Uterus (tissue), 4 donors: ENCODE measurements around the gene ZNF624. TPM values are rescaled to one million over a fixed set of nuclear protein-coding genes. Genes with fewer than 3 reads are reported as not detected.
"Not testable (repeated sequence)": the region's sequence is repeated elsewhere in the genome, so short reads cannot be mapped to it uniquely, and the experiment has no call there.

ENCODE experiments used
- DNase-seq, 2 donors: peaks; one replicate each; pipeline ENCODE4 v3.0.0-alpha.2; 2019 to 2020
- H3K27ac ChIP-seq, 2 donors: fragments of 200-600 bp; sonication (generic); 1 replicate in 1 of 2; 2 replicates in 1 of 2; pipeline ENCODE4 v1.5.1; 2016 to 2018
- H3K27me3 ChIP-seq, 2 donors: fragments of 200-600 bp; sonication (generic); one replicate each; pipeline ENCODE4 v1.5.1; 2018 to 2019; ENCODE audit warnings: control low read depth in 1 of 2
- H3K36me3 ChIP-seq, 2 donors: fragments of 200-600 bp; sonication (generic); one replicate each; pipeline ENCODE4 v1.5.1; 2019; ENCODE audit warnings: control low read depth in 1 of 2
- H3K4me1 ChIP-seq, 2 donors: fragments of 200-600 bp; sonication (generic); one replicate each; pipeline ENCODE4 v1.5.1; 2018 to 2019; ENCODE audit warnings: control low read depth in 1 of 2
- H3K4me3 ChIP-seq, 2 donors: fragments of 200-600 bp; sonication (generic); 1 replicate in 1 of 2; 2 replicates in 1 of 2; pipeline ENCODE4 v1.5.1; 2018 to 2019; ENCODE audit warnings: mild to moderate bottlenecking in 1 of 2
- H3K9me3 ChIP-seq, 2 donors: fragments of 200-600 bp; sonication (generic); one replicate each; pipeline ENCODE4 v1.5.1; 2019; ENCODE audit warnings: control low read depth in 1 of 2
- CTCF ChIP-seq, 4 experiments: fragments of 200-600 bp in 2 of 4; fragments of 450-650 bp in 2 of 4; sonication (generic) in 2 of 4; IDR thresholded peaks; one replicate each; pipeline ENCODE4 v1.5.1; 2016 to 2019; ENCODE audit warnings: antibody characterized with exemption in 4 of 4, mild to moderate bottlenecking in 2 of 4, moderate library complexity in 1 of 4
- POLR2A ChIP-seq, 2 donors: fragments of 450-650 bp; IDR thresholded peaks; one replicate each; pipeline ENCODE4 v1.6.1; 2016; ENCODE audit warnings: antibody characterized with exemption in 2 of 2, mild to moderate bottlenecking in 1 of 2, moderate library complexity in 1 of 2
- intact Hi-C: fragments of 100-400 bp; cut with DNase I; formaldehyde crosslinking; loops from one replicate; pipeline ENCODE4 v1.15.1; 2023; ENCODE audit warnings: low total_unique reads
- total RNA-seq, 4 donors: library from RNA; depleted of rRNA in 3 of 4; stranded (reverse); fragments of >200 nt in 3 of 4; gene quantifications; one replicate each; pipeline versions ENCODE4 v1.1.0 to v1.2.4, GENCODE V29; 2014 to 2023
- donor health status: DM: yes; HTN: yes; CAD: no.

The ZNF624 gene
- total RNA-seq = 10 to 100 TPM in 1 of 4 donors, 1 to 10 TPM in 3; 2.4 to 28.0 (median 5.5) TPM

GRCh38 chr17:16653367-16654041, at the start of gene ZNF624:
ZNF624 (minus strand) TSS chr17:16653850.
- H3K4me3 ChIP-seq = peak within 1 kb of the TSS; percentile 58 to 72
- intact Hi-C loops = no loop called here
- H3K9me3 ChIP-seq = no peaks in the 10 kb centered on the region
- no peaks in the 10 kb centered on the region for H3K27me3 ChIP-seq
- DNase-seq = peak; percentile 94 to 97
- TF ChIP-seq CTCF (IDR thresholded peaks at IDR 0.05) = peak in 1 of 4 experiments; percentile 33
- peak; percentile 61 to 74 for TF ChIP-seq POLR2A (IDR thresholded peaks at IDR 0.05)
- no peaks in the 10 kb centered on the region for H3K36me3 ChIP-seq
- H3K4me1 ChIP-seq = no peaks in the 10 kb centered on the region
- H3K27ac ChIP-seq = peak within 1 kb of the TSS; percentile 91 to 94

GRCh38 chr17:16697603-16698002, 44.0 kb upstream of the ZNF624 start:
- H3K27ac ChIP-seq, H3K27me3 ChIP-seq, H3K4me1 ChIP-seq, H3K4me3 ChIP-seq, intact Hi-C loops, DNase-seq, H3K9me3 ChIP-seq, H3K36me3 ChIP-seq: not testable (repeated sequence)

- H3K4me1 ChIP-seq, H3K27me3 ChIP-seq, intact Hi-C loops, H3K36me3 ChIP-seq, H3K4me3 ChIP-seq, DNase-seq, H3K27ac ChIP-seq, H3K9me3 ChIP-seq: not testable (repeated sequence)
These were observed 36.8 kb upstream of the ZNF624 start for GRCh38 chr17:16690447-16690846.

GRCh38 chr17:16689731-16690281, 36.2 kb upstream of the ZNF624 start, which contains the start of gene CCDC144A:
CCDC144A (plus strand) TSS chr17:16690241; CDS start chr17:16690401, 160 bp downstream.
- intact Hi-C loops, H3K4me1 ChIP-seq, H3K27me3 ChIP-seq, H3K27ac ChIP-seq, H3K36me3 ChIP-seq, H3K4me3 ChIP-seq, H3K9me3 ChIP-seq, DNase-seq: not testable (repeated sequence)

GRCh38 chr17:16687151-16687550, 33.5 kb upstream of the ZNF624 start:
- H3K9me3 ChIP-seq, intact Hi-C loops, H3K36me3 ChIP-seq, H3K27me3 ChIP-seq, H3K27ac ChIP-seq, DNase-seq, H3K4me1 ChIP-seq, H3K4me3 ChIP-seq: not testable (repeated sequence)

- H3K27me3 ChIP-seq, H3K4me1 ChIP-seq, H3K9me3 ChIP-seq, DNase-seq, H3K4me3 ChIP-seq, H3K36me3 ChIP-seq, H3K27ac ChIP-seq, intact Hi-C loops: not testable (repeated sequence)
These were observed 32.4 kb upstream of the ZNF624 start for GRCh38 chr17:16686019-16686418.

GRCh38 chr17:16683290-16684138, 29.9 kb upstream of the ZNF624 start:
- intact Hi-C loops, H3K4me1 ChIP-seq, DNase-seq, H3K9me3 ChIP-seq, H3K36me3 ChIP-seq, H3K27me3 ChIP-seq, H3K4me3 ChIP-seq, H3K27ac ChIP-seq: not testable (repeated sequence)

- Histone ChIP-seq H3K4me1 (no peaks in the 10 kb centered on the region), H3K4me3 (no peak overlapping the region), H3K9me3 (no peaks in the 10 kb centered on the region), H3K36me3 (no peaks in the 10 kb centered on the region), H3K27me3 (no peaks in the 10 kb centered on the region), H3K27ac (no peak overlapping the region)
- TF ChIP-seq CTCF (IDR thresholded peaks at IDR 0.05) (no peak), POLR2A (IDR thresholded peaks at IDR 0.05) (no peak)
- DNase-seq = no peak
- intact Hi-C loops = no loop called here
These were observed 23.1 kb upstream of the ZNF624 start for GRCh38 chr17:16676676-16677268.

GRCh38 chr17:16666907-16667636, 13.4 kb upstream of the ZNF624 start:
- H3K27ac ChIP-seq, H3K36me3 ChIP-seq, H3K4me1 ChIP-seq, DNase-seq, intact Hi-C loops, H3K9me3 ChIP-seq: not testable (repeated sequence)
- peaks cover 0 to 29% of the 10 kb centered on the region in 2 donors for H3K27me3 ChIP-seq
- peak overlapping the region in 1 of 2 donors; percentile 31 for H3K4me3 ChIP-seq

GRCh38 chr17:16666553-16666906, 12.9 kb upstream of the ZNF624 start:
- intact Hi-C loops, DNase-seq, H3K4me3 ChIP-seq, H3K4me1 ChIP-seq, H3K27ac ChIP-seq, H3K36me3 ChIP-seq, H3K9me3 ChIP-seq: not testable (repeated sequence)
- peaks cover 0 to 27% of the 10 kb centered on the region in 2 donors for H3K27me3 ChIP-seq
